Endothelial cell of umbilical vein (primary cell): ENCODE data around the gene ZNF668. TPM values are rescaled to one million over a fixed set of nuclear protein-coding genes. Genes with fewer than 3 reads are reported as not detected.

ENCODE experiments used
- BruUV-seq: library from RNA; stranded (reverse); fragments of 400-500 nt; replicated peaks from 2 replicates; lab custom pipeline; 2021; lab: Mats Ljungman, UMichigan
- CTCF ChIA-PET: fragments of 300-600, 350-600 bp; sonication (Branson Sonifier 250); formaldehyde crosslinking; loops from one replicate; lab custom pipeline; 2021; ENCODE audit warnings: antibody characterized with exemption, inconsistent platforms; lab: Charles Lee
- POLR2A ChIA-PET: fragments of 300-600, 350-600 bp; sonication (Branson Sonifier 250); formaldehyde crosslinking; loops from one replicate; lab custom pipeline; 2021; ENCODE audit warnings: antibody characterized with exemption, inconsistent platforms; lab: Charles Lee
- DNase-seq: peaks from one replicate; pipeline ENCODE4 v3.0.0-alpha.2; 2011; ENCODE audit warnings: low read depth, low spot score
- FAIRE-seq: peaks from 2 replicates; lab custom pipeline; 2011; peaks lifted over from hg19 to GRCh38; lab: Jason Lieb, UNC
- H2AFZ ChIP-seq: 2 replicates; pipeline ENCODE4 v1.6.0; 2012; ENCODE audit warnings: low read depth, low read length, control low read depth, inconsistent platforms
- H3K27ac ChIP-seq: 2 replicates; pipeline ENCODE4 v1.5.1; 2011; ENCODE audit warnings: low read depth, mild to moderate bottlenecking, control low read depth, low read length, moderate library complexity; ENCODE audit not compliant: insufficient read depth
- H3K27me3 ChIP-seq, 2 experiments: 2 replicates each; pipeline versions ENCODE4 v1.6.0 to v1.6.1; 2011; ENCODE audit warnings: low read length in 2 of 2, mixed read lengths in 1 of 2; ENCODE audit not compliant: control insufficient read depth in 2 of 2, insufficient read depth in 2 of 2
- H3K36me3 ChIP-seq, 2 experiments: 2 replicates in 1 of 2; 3 replicates in 1 of 2; pipeline ENCODE4 v1.5.1; 2011; ENCODE audit warnings: low read length in 2 of 2, mild to moderate bottlenecking in 1 of 2, moderate library complexity in 1 of 2; ENCODE audit not compliant: control insufficient read depth in 2 of 2, insufficient read depth in 2 of 2; ENCODE audit errors: extremely low read depth in 1 of 2
- H3K4me1 ChIP-seq: 3 replicates; pipeline ENCODE4 v1.5.1; 2011; ENCODE audit warnings: mild to moderate bottlenecking, low read length; ENCODE audit not compliant: control insufficient read depth, insufficient read depth; ENCODE audit errors: extremely low read depth
- H3K4me2 ChIP-seq: 2 replicates; pipeline ENCODE4 v1.6.1; 2011; ENCODE audit warnings: low read length, control low read depth, mixed read lengths; ENCODE audit not compliant: insufficient read depth
- H3K4me3 ChIP-seq, 3 experiments: fragments of 200-600 bp in 1 of 3; sonication (generic), shearing (Covaris generic) in 1 of 3; replicated peaks in 1 of 3; 2 replicates each; pipeline ENCODE4 v1.5.1; 2011 to 2016; ENCODE audit warnings: control low read depth in 3 of 3, low read length in 3 of 3, mild to moderate bottlenecking in 2 of 3, inconsistent platforms in 1 of 3, low read depth in 1 of 3, moderate library complexity in 1 of 3; ENCODE audit not compliant: insufficient read depth in 1 of 3
- H3K79me2 ChIP-seq: 2 replicates; pipeline ENCODE4 v1.6.0; 2012; ENCODE audit warnings: low read length, inconsistent platforms; ENCODE audit not compliant: control insufficient read depth, insufficient read depth
- H3K9ac ChIP-seq: replicated peaks from 2 replicates; pipeline ENCODE3; 2011; ENCODE audit warnings: low read length, control low read depth; ENCODE audit not compliant: insufficient read depth; ENCODE audit errors: extremely low read depth
- H3K9me1 ChIP-seq: replicated peaks from 3 replicates; pipeline ENCODE4 v1.6.0; 2011; ENCODE audit warnings: mild to moderate bottlenecking, low read length; ENCODE audit not compliant: control insufficient read depth, insufficient read depth; ENCODE audit errors: extremely low read depth
- H3K9me3 ChIP-seq: replicated peaks from 2 replicates; pipeline ENCODE4 v1.5.1; 2012; ENCODE audit warnings: low read length, inconsistent platforms; ENCODE audit not compliant: control insufficient read depth, insufficient read depth
- H4K20me1 ChIP-seq: replicated peaks from 2 replicates; pipeline ENCODE3; 2011; ENCODE audit warnings: mild to moderate bottlenecking, low read length; ENCODE audit not compliant: control insufficient read depth, insufficient read depth; ENCODE audit errors: extremely low read depth
- CTCF ChIP-seq, 2 donors: IDR thresholded peaks; 1 replicate in 1 of 2; 2 replicates in 1 of 2; pipeline ENCODE4 v1.5.1; 2011; ENCODE audit warnings: low read length in 2 of 2, mild to moderate bottlenecking in 2 of 2, moderate library complexity in 2 of 2, control low read depth in 1 of 2, inconsistent platforms in 1 of 2, low read depth in 1 of 2; ENCODE audit not compliant: insufficient read depth in 1 of 2; ENCODE audit errors: extremely low read depth in 1 of 2
- EZH2 ChIP-seq: IDR thresholded peaks from 2 replicates; pipeline ENCODE4 v1.6.1; 2012; ENCODE audit warnings: borderline replicate concordance, low read depth, mild to moderate bottlenecking, moderate library complexity, low read length, inconsistent platforms; ENCODE audit not compliant: severe bottlenecking
- FOS ChIP-seq: IDR thresholded peaks from 2 replicates; pipeline ENCODE4 v1.6.1; 2011; ENCODE audit warnings: mild to moderate bottlenecking, low read length, moderate library complexity, borderline replicate concordance; ENCODE audit not compliant: insufficient read depth
- GATA2 ChIP-seq: IDR thresholded peaks from 2 replicates; pipeline ENCODE4 v1.7.0; 2011; ENCODE audit warnings: low read depth, mild to moderate bottlenecking, moderate library complexity, mixed read lengths, low read length; ENCODE audit not compliant: insufficient read length, insufficient read depth
- JUN ChIP-seq: IDR thresholded peaks from 2 replicates; pipeline ENCODE4 v1.6.1; 2011; ENCODE audit warnings: borderline replicate concordance, low read depth; ENCODE audit not compliant: insufficient read length, insufficient read depth
- MAX ChIP-seq: IDR thresholded peaks from 2 replicates; pipeline ENCODE4 v1.6.1; 2011; ENCODE audit not compliant: insufficient read depth, insufficient read length
- MYC ChIP-seq: IDR thresholded peaks from one replicate; pipeline ENCODE4 v1.6.1; 2011; ENCODE audit warnings: mild to moderate bottlenecking, low read depth, low read length
- POLR2A ChIP-seq: IDR thresholded peaks from 2 replicates; pipeline ENCODE4 v1.6.1; 2012; ENCODE audit warnings: low read depth, mild to moderate bottlenecking, control low read depth, low read length
- POLR2AphosphoS5 ChIP-seq: IDR thresholded peaks from 2 replicates; pipeline ENCODE4 v1.6.1; 2012; ENCODE audit warnings: low read depth, mild to moderate bottlenecking, control low read depth, low read length, moderate library complexity; ENCODE audit not compliant: insufficient read depth
- dilution Hi-C: fragments of 300-500 bp; cut with MboI; formaldehyde crosslinking; loops from one replicate; pipeline ENCODE4 v1.15.0; 2019; ENCODE audit warnings: low sequenced_read_pairs; ENCODE audit not compliant: extremely low pct_ligation_motif_present
- intact Hi-C: fragments of 100-400 bp; cut with micrococcal nuclease; formaldehyde crosslinking; loops from one replicate; pipeline ENCODE4 v1.10.0; 2022
- polyA plus RNA-seq, 4 experiments: library from polyadenylated mRNA; depleted of rRNA in 3 of 4; stranded (reverse) in 3 of 4; unstranded in 1 of 4; fragments of >200 nt; gene quantifications; 2 replicates each; pipeline versions ENCODE4 v1.2.1 to v1.2.3, GENCODE V29; 2011 to 2012; ENCODE audit warnings: missing spikeins in 1 of 4
- total RNA-seq: library from RNA; stranded (reverse); gene quantifications from 2 replicates; pipeline ENCODE4 v1.2.3, GENCODE V29; 2021

Gene ZNF668
- total and polyA plus RNA-seq, 2 donors (not counting 3 experiments of a cell fraction or from before 2014, with no cell fraction given) = 11.8 to 13.3 TPM

- no peaks in the 10 kb centered on the region for H4K20me1 ChIP-seq
- no peaks in the 10 kb centered on the region for H3K9me1 ChIP-seq
- H3K4me1 ChIP-seq = peaks cover 10% of the 10 kb centered on the region
- POLR2A ChIA-PET = no interaction called here
- H3K4me2 ChIP-seq = no peak overlapping the region
- no peak for TF ChIP-seq EZH2
- no peak for TF ChIP-seq POLR2AphosphoS5
- TF ChIP-seq MAX = no peak
- TF ChIP-seq JUN = no peak
- TF ChIP-seq CTCF (IDR thresholded peaks at IDR 0.05; ENCODE audit: extremely low read depth in 1 of 2, insufficient read depth in 1 of 2, low read depth in 1 of 2, low read length in 2 of 2) = no peak
- no peak for TF ChIP-seq FOS
- no peak for TF ChIP-seq MYC
- TF ChIP-seq POLR2A = no peak
- no peak for TF ChIP-seq GATA2
- CTCF ChIA-PET = interaction anchor here (1.6 kb wide), 1 partner anchor 79 kb away, joined by 5 read pairs; no protein-coding TSS in a partner anchor
- no peak overlapping the region for H3K9ac ChIP-seq
- H3K36me3 ChIP-seq = peaks cover 0 to 17% of the 10 kb centered on the region in 2 experiments
- no peaks in the 10 kb centered on the region for H3K27me3 ChIP-seq
- no peak overlapping the region for H3K4me3 ChIP-seq
- dilution Hi-C loops (no loop called here), intact Hi-C loops (no loop called here)
- peaks cover 13% of the 10 kb centered on the region for H3K79me2 ChIP-seq
- no peak overlapping the region for H3K27ac ChIP-seq
- DNase-seq (no peak), FAIRE-seq (no peak)
- no peaks in the 10 kb centered on the region for H3K9me3 ChIP-seq
- H2AFZ ChIP-seq = no peak overlapping the region
- BruUV-seq = no TSS peak
These were observed 10.6 kb downstream of the ZNF668 start for GRCh38 chr16:31063495-31063842.
